GM18873 (cell line): ENCODE results near the gene LUC7L3.
"Not testable (repeated sequence)": the region's sequence is repeated elsewhere in the genome, so short reads cannot be mapped to it uniquely, and the experiment has no call there.

ENCODE experiments used
- ATAC-seq: cut with Tn5 transposase; IDR thresholded peaks from one replicate; pipeline ENCODE4 v1.9.1; 2021; ENCODE audit warnings: mild to moderate bottlenecking, moderate library complexity, moderate number of reproducible peaks; ENCODE audit not compliant: unreplicated experiment, low FRiP score

Gene LUC7L3

GRCh38 chr17:50778988-50779387 is 59.6 kb downstream of the LUC7L3 start:
- no peak for ATAC-seq

GRCh38 chr17:50779747-50780353 is 60.4 kb downstream of the LUC7L3 start:
- no peak for ATAC-seq

GRCh38 chr17:50781167-50781566 is 61.8 kb downstream of the LUC7L3 start:
- ATAC-seq: no peak

GRCh38 chr17:50783193-50783660 is 63.8 kb downstream of the LUC7L3 start:
- no peak for ATAC-seq

DNA sequence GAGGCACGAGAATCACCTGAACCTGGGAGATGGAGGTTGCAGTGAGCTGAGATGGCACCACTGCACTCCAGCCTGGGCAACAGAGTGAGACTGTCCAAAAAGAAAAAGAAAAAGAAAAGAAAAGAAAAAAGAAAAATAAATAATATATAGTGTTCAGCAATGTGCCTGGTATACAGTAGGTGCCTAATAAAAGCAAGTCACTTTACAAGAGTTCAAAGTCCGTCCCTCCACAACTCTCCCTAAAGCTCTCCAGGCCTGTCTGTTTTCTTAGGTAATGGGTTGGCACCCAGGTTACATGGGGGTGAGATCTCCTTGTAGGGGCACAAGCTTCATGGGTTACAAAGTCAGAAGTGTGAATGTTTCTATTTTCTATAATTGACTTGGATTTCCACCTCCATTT is 64.5 kb downstream of the LUC7L3 start:
- ATAC-seq: no peak

DNA sequence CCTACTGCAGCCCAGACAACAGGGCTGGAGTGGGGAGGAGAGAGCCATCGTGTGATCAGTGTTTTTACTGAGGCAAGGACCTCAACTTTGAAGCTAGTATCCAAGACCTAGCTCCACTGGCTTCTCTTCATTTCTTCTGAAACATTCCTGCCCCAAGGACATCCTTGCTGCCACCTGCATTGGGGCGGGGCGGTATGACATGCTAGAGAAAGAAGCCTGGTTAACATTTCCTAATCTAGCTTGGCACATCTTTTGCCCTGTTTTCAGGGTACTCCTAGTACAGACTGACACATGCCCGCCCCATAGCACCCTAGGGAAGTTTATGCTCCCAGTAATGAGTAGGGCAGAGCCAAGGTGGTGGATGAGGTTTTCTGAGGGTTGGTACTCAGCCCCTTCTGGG is 65.7 kb downstream of the LUC7L3 start:
- ATAC-seq: no peak

DNA sequence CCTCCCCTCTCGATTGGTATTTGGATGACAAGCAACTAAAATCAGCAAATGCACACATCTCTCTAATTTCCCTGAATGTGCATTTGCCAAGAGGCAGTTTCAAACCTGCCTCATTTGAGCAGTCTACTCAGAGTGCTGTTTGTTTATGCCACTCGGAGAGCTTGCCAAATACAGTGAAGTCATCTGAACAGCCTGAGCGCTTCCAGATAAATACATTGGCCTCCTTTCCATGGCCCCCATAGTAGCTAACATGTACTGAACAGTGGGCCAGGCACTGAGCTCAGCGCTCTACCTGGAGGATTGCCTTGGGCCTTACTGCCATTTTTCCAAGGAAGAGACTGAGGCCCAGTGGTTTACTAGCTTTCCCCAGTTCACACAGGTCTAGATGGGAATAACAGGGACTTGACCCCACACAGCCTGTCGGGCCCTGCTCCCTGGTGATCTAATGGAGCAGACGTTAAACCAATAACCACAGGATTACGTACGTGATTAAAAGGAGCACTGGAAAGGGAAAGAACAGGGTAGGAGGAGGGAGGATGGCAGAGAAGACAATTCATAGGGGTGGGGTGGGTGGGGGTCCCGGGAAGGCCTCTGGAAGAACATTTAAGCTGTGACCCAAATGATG is 66.7 kb downstream of the LUC7L3 start:
- ATAC-seq: no peak

- no peak for ATAC-seq
These were observed 67.7 kb downstream of the LUC7L3 start for GRCh38 chr17:50787106-50787505.

- ATAC-seq: no peak
These were observed 71.2 kb downstream of the LUC7L3 start for GRCh38 chr17:50790618-50791017.

- ATAC-seq: no peak
These were observed 72.7 kb downstream of the LUC7L3 start for GRCh38 chr17:50792132-50792531.

DNA sequence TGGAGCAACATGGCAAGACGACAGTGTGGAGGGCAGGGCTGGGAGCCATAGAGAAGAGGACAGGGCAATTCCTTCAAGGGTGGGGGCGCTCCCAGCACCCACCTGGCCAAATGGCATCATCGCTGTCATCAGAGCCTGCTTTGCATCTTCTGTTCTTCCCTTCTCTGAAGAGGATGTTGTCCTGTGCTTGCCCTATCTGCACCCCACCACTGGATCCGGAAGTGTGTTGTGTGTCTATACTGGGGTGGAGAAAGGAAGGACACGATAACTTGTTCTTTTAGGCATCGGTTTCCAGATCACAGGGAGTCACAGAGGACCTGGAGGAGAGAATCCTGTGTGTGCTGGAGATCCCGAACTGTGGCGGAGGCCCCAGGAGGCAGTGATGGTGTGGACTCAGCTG is 73.6 kb downstream of the LUC7L3 start:
- no peak for ATAC-seq

- ATAC-seq: no peak
These were observed 75.0 kb downstream of the LUC7L3 start for GRCh38 chr17:50794361-50794760.

GRCh38 chr17:50797135-50797810 is 77.9 kb downstream of the LUC7L3 start:
- ATAC-seq: no peak

DNA sequence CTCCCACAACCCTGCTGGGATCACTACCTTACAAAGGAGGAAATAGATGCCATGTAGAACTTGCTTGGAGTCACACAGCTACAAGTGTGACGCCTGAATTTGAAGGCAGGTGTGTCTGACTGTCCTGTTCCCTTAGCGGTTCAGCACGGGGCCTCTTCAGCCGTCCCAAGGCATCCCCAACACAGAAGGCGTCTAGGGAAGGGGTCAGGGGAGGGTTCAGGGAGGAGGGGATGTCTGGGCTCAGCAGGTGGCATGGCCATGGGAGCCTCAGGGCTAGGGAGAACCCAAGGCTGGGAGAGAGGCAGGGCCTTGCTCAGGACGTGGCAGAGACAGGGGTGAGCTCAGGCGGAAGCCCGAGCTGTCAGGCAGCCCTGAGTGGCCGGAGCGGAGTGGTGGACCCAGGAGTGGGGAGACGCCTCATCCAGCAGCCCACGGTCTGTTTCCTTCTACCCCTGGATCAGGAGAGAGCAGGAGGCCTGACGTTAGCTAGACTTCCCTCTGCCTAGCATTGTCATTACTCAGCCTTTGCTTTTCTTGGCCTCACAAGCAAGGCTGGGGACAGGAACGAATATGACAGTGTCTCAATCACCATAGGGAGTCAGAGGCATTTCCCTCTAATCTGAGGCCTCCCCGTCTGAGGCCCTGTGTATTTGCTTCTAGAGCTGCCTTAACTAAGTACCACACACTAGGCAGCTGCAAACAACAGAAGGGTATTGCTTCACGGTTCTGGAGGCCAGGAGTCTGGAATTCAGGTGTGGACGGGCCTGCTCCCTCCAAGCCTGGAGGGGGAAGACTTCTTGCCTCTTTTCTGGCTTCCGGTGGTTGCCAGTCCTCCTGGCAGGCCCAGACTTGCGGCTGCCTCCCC is 79.3 kb downstream of the LUC7L3 start:
- ATAC-seq: no peak

DNA sequence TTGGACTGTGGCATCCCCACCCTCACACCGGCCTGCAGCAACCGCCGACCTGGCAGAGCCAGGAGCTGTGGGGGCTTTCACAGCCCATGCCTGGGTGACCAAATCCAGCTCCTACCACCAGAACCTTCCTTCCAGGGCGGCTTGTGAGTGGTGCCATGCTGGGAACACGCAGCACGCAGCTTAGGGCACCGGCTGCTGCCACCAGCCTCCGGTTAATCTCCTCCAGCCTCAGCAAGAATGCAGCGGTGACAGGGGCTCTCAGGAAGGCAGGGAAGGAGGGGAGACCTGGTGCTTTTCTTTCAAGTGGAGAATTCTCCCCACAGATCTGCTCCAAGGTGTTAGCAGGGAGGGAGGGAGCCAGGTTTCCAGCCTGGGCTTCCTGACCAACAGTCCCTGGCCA is 80.2 kb downstream of the LUC7L3 start:
- no peak for ATAC-seq

GRCh38 chr17:50800196-50800700 is 80.8 kb downstream of the LUC7L3 start:
- ATAC-seq: no peak

- ATAC-seq: no peak
These were observed 83.5 kb downstream of the LUC7L3 start for GRCh38 chr17:50802609-50803571.

DNA sequence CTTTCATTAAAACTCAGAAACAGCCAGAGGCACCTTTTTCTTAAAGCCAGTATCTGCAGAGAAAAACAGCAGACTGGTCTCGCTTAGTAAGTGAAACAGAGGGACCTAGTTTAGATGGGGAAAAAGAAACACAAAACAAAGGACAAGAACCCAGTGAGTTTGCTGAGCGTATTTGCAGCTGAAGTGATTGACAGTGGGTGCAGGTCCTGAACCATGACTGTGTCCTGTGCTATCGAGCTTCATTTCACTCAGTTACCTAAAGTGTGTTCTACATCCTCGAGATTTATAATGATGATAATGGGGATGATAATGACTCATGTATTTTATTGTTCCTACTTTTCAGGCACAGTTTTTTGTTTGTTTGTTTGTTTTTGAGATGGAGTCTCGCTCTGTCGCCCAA is 84.3 kb downstream of the LUC7L3 start:
- no peak for ATAC-seq

GRCh38 chr17:50804749-50805475 is 85.5 kb downstream of the LUC7L3 start:
- ATAC-seq: not testable (repeated sequence)
